ENCODE data around the gene RIOX2.
"Not testable (repeated sequence)": the region's sequence is repeated elsewhere in the genome, so short reads cannot be mapped to it uniquely, and the experiment has no call there.

The RIOX2 gene

GRCh38 chr3:97909830-97910229 is 62.4 kb downstream of the RIOX2 start:
- DNase-seq: not testable (repeated sequence)

GRCh38 chr3:97901313-97902248 is 70.7 kb downstream of the RIOX2 start:
- no peak for DNase-seq

GRCh38 chr3:97899331-97899730 is 72.9 kb downstream of the RIOX2 start:
- DNase-seq: no peak

GRCh38 chr3:97896547-97896946 is 75.7 kb downstream of the RIOX2 start:
- no peak for DNase-seq

- no peak for DNase-seq
Measured at GRCh38 chr3:97896129-97896528, 76.1 kb downstream of the RIOX2 start.

- no peak for DNase-seq
Measured at GRCh38 chr3:97895216-97895615, 77.0 kb downstream of the RIOX2 start.

- DNase-seq: no peak
Measured at GRCh38 chr3:97892852-97893251, 79.4 kb downstream of the RIOX2 start.
